NCI-H1048 (cell line): ENCODE measurements around the gene MIOS.
"Not testable (repeated sequence)": the region's sequence is repeated elsewhere in the genome, so short reads cannot be mapped to it uniquely, and the experiment has no call there.

Experiments
- DNase-seq: peaks from one replicate; lab custom pipeline; 2025; lab: John Stamatoyannopoulos, UW

The MIOS gene

GRCh38 chr7:7554649-7555575 is 11.8 kb upstream of the MIOS start:
- peak; percentile 92 for DNase-seq

- DNase-seq: no peak
These were observed 9.8 kb upstream of the MIOS start for GRCh38 chr7:7556852-7557251.

- DNase-seq: no peak
These were observed 9.4 kb upstream of the MIOS start for GRCh38 chr7:7557252-7557651.

- DNase-seq: not testable (repeated sequence)
These were observed 5.1 kb upstream of the MIOS start for GRCh38 chr7:7561591-7561990.

- no peak for DNase-seq
These were observed 3.9 kb upstream of the MIOS start for GRCh38 chr7:7562736-7563135.

- DNase-seq: no peak
These were observed 3.4 kb upstream of the MIOS start for GRCh38 chr7:7563269-7563668.

GRCh38 chr7:7563813-7564212 is 2.9 kb upstream of the MIOS start:
- DNase-seq: no peak

- DNase-seq: no peak
These were observed 2.3 kb upstream of the MIOS start for GRCh38 chr7:7564323-7564780.

- DNase-seq: no peak
These were observed 1.5 kb upstream of the MIOS start for GRCh38 chr7:7565018-7565680.

- DNase-seq: peak; percentile 4
These were observed 686 bp upstream of the MIOS start for GRCh38 chr7:7565746-7566650.

- no peak for DNase-seq
These were observed 1.3 kb downstream of the MIOS start for GRCh38 chr7:7567898-7568531.

- no peak for DNase-seq
These were observed 1.9 kb downstream of the MIOS start for GRCh38 chr7:7568553-7568952.

- no peak for DNase-seq
These were observed 2.4 kb downstream of the MIOS start for GRCh38 chr7:7569081-7569527.

GRCh38 chr7:7569615-7570014 is 2.9 kb downstream of the MIOS start:
- no peak for DNase-seq

- no peak for DNase-seq
These were observed 3.9 kb downstream of the MIOS start for GRCh38 chr7:7570584-7570983.

GRCh38 chr7:7573701-7574100 is 7.0 kb downstream of the MIOS start:
- no peak for DNase-seq

GRCh38 chr7:7576344-7576743 is 9.7 kb downstream of the MIOS start:
- no peak for DNase-seq

- no peak for DNase-seq
These were observed 11.2 kb downstream of the MIOS start for GRCh38 chr7:7577888-7578287.

- no peak for DNase-seq
These were observed 13.0 kb downstream of the MIOS start for GRCh38 chr7:7579638-7580037.

GRCh38 chr7:7581531-7582179 is 15.0 kb downstream of the MIOS start:
- DNase-seq: no peak

- DNase-seq: no peak
These were observed 15.9 kb downstream of the MIOS start for GRCh38 chr7:7582596-7582995.
